NCI-H524 treated with DMSO at 0.1 percent for 48 hours (cell line): ENCODE results near the gene TMED3.
"Not testable (repeated sequence)": the region's sequence is repeated elsewhere in the genome, so short reads cannot be mapped to it uniquely, and the experiment has no call there.

Experiments used
- DNase-seq: peaks from one replicate; lab custom pipeline; 2025; lab: John Stamatoyannopoulos, UW

Gene TMED3

DNA sequence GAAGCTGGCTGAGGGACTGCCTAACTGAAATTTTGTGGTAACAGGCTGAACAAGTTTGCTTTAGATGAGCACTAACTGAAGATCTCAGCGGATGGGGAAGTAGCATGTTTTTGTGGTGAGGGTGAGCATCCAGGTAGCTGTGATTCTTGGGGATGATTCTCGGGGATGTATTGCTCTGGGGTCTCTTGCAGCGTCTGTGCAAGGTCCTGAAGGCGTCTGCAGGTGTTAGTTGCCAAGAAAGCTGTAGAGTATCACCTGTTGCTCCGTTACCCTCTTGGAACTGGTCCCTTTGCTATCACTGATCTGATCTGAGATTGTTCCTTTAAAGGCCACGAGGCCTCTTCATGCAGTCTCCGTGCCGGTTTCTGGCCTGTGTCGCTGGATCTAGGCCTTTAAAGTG lies 6.0 kb downstream of the TMED3 start:
- DNase-seq: no peak

DNA sequence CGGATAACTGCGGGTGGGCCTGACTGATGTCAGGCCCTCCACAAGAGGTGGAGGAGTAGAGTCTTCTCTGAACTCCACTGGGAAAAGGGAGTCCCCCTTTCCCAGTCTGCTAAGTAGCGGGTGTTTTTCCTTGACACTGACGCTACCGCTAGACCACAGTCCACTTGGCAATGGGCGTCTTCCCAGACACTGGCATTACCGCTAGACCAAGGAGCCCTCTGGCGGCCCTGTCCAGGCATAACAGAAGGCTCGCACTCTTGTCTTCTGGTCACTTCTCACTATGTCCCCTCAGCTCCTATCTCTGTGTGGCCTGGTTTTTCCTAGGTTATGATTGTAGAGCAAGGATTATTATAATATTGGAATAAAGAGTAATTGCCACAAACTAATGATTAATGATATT lies 9.1 kb downstream of the TMED3 start:
- DNase-seq: not testable (repeated sequence)

DNA sequence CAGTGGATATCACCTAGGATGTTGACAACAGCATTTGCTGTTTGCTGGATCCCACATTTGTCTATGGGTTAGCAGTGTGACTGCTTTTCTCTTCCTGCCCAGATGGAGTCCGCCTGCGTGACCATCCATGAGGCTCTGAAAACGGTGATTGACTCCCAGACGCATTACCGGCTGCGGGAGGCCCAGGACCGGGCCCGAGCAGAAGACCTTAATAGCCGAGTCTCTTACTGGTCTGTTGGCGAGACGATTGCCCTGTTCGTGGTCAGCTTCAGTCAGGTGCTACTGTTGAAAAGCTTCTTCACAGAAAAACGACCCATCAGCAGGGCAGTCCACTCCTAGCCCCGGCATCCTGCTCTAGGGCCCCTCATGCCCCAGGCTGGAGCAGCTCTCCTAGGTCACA lies 11.0 kb downstream of the TMED3 start:
- DNase-seq: no peak

DNA sequence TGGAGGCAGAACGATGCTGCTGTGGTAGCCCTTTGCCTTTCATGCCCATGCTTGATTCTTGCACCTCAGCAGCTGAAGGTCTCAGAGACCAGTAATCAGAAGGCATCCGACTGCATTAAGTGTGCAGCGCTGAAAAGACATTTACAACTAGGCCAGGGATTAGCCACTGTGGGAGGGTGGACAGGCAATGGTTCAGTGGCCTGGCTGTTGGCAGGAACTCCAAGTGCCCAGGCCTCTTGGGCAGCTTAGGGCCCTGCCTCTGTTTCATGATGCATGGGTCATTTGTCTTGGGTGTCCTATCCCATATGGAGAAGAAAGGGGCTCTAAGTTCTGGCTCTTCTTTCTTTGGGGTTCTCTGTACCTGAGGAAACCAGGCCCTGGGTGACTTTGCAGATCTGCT lies 11.4 kb downstream of the TMED3 start:
- no peak for DNase-seq

DNA sequence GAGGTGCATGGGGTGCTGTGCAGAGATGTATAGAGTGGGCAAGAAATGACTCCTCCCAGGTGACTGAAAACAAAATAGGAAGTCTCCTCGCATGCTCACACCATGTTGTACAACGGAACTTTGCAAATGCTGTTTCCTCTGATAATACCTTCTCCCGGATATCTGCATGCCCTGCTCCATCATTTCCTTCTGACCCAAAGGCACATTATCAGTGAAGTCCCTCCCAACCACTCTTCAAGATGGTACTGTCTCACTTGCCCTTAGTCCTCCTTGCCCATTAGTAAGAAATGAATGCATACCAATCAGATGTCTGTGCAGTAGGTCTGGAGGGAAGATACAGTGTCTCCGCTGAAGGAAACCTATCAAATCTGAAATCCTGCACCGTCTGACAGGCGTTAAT lies 12.0 kb downstream of the TMED3 start:
- DNase-seq: no peak

DNA sequence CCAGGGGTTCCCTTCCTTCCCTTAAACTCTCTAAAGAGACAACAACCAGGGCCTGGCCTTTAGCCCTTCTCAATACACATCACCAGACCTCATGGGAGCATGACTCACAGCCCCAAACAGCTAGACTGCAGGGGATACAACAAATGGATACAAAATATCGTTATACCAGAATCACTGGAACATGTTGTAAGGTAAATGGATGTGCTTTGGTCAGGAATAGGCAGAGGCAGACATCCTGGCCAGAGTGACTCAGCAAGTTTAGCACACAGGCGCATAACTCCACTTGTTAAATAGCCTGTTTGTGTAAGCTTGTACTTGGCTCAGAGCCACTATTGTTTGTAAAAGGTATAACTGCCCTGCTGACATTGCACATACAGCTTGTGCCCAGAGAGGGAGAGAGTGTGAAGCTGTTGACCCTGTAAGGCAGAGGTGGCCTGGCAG lies 18.3 kb downstream of the TMED3 start:
- DNase-seq: no peak

DNA sequence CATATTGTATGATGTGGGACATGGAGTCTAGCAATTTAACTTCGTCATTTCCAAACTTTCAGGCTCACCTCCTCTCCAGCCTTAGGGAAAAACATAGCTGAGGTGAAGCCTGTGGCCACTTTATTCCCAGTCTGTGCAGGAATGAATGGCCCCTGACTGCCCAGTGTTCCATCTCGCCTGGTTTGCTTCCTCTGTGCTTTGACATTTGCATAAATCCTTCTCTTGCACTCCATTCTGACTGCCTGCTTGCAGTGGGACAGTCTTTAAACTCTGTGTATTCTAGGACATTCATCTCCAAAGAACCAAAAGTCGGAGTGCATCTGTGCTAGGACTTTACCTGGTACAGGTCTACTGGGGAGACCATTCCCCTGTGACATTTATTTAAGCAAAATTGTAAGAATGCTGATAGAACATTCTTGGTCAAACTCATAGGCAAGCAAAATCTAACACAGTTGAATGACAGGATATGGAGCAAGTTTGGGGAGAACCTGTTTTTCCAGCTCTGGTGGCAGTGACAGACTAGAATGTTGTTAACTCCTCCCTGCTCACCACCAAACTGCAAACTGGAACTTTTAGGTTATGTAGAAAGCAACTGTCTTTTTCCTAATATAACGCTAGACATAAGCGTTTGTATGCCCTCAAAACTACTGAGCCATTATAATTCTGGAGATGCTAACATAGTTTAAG lies 22.1 kb downstream of the TMED3 start:
- no peak for DNase-seq

DNA sequence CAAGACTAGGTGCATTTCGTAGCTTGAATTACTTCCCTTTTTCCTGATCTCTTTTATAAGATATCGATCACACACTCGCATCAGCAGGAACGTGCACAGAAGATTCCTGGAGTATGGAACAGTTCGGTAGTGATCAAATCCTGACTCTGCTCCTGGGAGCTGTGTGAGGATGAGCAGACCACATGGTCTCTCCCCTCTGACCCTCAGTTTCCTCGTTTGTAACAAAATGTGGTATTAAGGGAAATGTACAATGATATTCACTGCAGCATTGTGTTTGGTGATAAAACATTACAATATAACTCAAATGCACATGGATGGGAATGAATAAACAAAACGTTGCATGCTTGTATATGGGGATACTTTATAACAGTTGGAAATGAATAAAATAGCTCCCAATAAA lies 26.7 kb downstream of the TMED3 start:
- DNase-seq: no peak

DNA sequence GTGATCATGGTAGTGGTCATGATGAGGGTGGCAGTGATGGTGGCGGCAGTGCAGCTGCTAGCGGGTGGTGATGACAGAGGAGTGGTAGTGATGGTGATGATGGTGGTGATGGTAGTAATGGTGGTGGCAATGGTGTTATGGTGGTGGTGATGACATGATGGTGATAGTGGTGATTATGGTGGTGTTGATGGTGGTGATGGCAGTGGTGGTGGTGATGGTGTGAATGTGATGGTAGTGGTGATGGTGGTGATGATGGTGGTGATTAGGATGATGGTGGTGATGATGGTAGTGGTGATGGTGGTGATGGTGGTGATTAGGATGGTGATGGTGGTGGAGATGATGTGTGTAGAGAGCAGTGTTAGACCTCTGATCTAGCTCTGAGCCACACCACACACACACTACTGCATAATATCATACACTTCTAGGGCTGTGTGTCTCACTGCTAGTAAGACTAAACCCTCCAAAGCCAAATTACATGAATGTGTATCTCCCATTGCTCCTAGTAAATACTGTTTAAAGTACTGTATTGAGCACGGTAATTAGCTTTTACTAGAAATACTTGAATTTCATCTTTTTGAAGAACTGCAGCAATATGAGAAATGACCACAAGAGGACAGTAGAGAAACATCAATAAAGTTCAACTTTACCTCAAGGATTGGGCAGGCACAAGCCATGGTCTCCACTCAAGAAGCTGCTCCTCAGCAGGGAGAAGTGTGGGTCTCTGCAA lies 28.8 kb downstream of the TMED3 start:
- DNase-seq: peak; percentile 20

DNA sequence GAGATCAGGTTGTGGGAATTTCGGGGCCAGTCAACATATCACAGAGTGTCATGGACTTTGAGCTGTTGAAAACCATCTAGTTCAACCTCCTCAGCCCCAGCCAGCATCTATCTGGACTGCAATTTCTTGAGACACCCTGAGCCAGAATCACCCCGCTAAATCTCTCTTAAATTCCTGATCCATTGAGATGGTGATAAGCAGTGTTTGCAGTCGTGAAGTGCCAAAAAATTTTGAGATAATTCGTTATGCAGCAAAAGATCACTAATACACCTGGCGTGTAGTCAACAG lies 29.3 kb downstream of the TMED3 start:
- no peak for DNase-seq

DNA sequence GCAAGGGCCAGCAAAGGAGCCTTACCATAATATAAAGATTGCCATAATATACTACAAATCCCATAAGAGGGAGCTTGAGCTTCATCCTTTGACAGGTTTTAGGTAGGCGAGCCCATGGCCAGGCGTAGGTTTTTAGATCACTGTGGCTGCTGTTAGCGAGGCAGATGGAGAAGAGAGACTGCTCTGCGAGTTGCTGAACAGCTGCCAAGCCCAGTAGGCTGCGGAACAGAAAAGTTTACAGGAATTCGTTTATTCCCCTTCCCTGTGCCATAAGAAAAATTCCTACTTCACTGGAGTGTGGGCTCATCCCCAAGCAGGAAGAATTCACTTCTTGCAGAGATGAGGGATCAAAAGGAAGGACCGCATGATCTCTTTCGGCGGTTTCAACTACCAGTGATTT lies 30.5 kb downstream of the TMED3 start:
- DNase-seq: no peak

DNA sequence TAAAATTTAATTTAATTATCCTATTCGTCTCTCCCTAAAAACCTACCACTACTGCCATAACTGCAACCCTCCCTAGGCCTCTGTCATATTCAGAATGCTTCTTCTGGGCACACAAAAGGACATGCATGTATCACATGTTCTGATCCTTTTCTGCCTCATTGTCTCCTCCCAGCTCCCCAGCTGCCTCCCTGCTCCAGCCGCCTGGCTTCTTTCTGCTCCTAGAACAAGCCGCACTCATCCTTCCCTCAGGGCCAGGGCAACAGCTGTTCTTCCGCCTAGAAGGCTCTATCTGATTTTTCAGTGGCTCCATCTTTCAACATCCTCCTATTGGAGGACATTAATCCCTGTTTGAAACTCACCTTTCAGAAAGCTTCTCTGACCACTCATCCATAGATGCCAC lies 38.6 kb downstream of the TMED3 start:
- DNase-seq: peak; percentile 57

DNA sequence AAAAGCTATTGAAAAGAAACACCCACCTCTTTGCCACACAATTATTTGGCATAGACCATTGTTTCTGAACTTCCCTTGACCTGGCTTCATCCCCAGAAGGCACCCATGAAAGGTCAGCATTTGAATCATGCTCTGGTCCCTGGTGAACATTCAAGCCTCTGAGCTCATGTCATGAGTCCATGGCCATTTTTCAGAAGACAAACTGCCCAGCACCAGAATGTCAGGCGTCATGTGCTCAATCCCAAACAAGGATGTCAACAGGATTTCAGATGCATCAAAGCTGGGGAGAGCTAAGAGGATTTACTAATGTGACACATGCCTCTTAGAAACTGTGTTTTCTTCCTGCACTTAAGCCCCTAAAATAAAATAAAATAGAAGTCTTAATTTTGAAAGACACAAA lies 41.3 kb downstream of the TMED3 start:
- DNase-seq: no peak

DNA sequence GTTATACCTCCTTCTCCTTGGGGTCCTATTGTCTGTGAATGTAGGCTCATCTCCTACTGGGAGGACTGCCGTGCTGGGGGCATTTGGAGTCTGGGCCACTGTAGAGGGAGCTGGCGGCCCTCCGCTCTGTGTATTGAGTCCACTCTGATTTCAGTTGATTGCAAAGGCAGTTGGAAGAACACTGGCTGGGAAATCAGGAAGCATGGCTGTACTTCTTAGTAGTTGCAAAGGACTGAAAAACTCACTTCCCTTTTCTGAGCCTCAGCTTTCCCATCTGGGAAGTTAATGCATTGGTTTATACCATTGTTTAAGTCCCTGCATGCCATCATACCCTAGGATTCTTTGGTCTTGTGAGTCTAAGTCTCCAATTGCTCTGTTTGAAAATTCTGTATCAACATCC lies 46.7 kb downstream of the TMED3 start:
- DNase-seq: no peak

DNA sequence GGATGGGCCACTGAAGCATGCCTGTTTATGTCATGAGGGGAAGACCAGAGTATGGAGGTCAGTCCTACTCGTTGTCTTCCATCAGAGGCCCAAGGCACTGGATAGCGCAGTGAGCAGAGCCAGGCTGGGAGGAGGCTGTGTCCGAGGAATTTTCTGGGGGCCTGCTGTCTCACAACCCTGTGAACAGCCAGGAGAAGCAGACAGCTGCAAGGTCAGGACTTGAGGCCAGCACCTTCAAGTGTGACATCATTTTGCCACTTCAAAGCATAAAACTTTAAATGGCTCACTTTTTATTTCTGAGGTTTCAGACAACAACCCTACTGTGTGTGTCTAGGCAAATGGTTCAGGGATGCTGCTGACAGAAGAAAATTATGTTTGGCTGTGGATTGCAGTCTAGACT lies 47.2 kb downstream of the TMED3 start:
- no peak for DNase-seq

DNA sequence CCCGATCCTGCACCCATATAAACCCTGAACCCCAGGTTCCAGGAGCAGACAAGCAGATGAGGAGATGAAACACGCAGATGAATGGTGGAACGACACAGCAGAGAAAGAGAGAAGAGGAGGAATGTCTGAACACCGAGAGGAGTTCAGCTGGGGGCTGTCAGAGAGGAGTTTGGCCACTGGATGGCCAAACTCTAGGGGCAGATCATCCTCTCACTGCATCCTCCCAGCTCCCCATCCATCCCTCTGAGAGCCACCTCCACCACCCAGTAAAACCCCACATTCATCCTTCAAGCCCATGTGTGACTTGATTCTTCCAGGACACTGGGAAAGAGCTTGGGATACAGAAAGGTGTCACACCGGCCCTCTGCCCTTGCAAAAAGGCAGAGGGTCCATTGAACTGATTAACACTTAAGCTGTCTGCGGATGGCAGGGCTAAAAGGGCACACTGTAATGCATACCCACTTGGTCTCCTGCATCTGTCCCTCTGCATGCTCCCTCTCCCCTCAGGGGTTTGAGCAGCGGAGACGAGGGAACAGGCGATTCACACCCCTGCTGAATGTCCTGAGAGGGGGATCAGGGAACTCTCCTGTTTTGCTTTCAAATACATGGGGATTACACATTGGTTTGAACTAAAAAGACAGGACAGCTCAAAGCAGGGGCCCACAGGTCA lies 53.8 kb downstream of the TMED3 start:
- DNase-seq: no peak

DNA sequence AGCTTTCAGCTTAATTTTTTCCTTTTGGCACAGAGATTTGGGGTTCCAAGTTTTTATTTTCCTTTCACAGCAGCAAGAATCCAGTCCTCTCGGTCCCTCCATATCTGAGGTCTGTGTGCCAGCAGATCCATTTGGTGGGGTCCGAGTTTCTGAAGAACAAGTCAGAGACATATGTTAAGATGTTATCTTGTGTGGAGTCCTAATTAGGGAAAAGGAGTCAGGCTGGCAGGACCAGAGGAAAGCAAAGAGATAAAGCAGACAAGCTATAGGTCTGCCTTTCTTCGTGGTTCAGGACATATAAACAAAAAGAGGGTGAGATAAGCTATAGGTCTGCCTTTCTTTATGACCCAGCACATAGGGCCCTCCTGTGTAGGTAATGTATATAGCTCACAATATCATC lies 54.9 kb downstream of the TMED3 start:
- no peak for DNase-seq

DNA sequence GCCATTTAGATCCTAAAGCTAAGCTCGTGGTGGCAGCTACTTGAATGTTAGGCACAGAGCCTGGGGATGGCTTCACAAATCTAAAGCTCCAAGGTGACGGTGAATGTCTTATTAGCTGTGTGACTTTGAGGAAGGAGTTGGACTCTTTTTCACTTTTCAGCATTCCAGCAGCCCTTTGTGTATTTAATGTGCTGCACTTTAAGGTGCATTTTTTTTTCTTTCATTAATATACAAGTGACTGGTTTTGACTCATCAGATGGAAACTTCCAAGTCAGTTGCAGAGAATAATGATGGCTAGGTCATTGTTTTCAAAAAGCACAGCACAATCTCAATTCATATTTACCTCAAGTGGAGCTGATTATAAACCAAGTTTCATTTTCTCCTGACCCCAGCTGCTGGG lies 55.8 kb downstream of the TMED3 start:
- no peak for DNase-seq

DNA sequence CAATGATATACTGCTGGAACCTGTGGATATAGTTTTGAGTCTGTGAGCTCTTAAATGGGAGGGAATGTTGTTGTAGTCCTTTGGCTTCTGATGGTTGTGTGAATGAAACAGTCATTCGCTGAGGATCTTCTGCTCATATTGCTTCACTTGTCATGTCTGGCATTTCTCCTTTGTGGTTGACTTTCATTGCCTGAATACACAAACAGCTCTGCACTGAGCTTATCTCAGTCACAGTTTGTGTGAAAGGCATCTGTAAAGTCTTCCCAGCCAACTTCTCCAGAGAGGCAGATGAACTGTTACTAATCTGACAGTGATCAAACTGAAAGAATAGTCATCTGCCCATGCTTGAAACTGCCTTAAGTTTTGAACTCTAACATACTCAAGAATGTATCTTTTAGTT lies 59.8 kb downstream of the TMED3 start:
- no peak for DNase-seq

DNA sequence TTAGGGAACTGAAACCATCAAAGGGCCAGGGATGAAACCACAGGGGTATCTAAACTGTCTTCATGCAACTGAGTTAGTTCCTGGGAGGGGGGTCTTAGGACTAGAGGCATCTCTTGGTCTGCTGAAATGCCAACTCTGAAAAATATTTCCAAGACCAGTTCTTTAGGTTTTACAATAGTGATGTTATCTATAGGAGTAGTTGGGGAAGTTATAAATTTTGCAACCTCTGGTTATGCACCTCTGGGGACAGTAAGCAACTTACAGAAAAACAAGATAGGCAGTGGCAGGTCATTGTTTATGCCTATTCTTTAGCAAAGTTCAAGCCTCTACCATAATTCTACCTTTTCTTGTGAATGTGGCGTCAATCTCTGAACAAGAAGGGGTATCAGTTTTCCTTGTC lies 60.7 kb downstream of the TMED3 start:
- no peak for DNase-seq

DNA sequence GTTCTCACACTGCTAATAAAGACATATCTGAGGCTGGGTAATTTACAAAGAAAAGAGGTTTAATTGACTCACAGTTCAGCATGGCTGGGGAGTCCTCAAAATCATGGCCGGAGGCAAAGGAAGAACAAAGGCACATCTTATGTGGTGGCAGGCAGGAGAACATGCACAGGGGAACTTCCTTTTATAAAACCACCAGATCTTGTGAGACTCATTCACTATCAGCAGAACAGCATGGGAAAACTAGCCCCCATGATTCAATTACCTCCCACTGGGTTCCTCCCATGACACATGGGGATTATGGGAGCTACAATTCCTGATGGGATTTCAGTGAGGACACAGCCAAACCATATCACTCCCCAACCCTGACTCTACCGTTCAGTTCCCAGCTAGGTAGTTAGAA lies 61.5 kb downstream of the TMED3 start:
- DNase-seq: no peak
